Activated CD4-positive, alpha-beta T cell treated with anti-CD3 and anti-CD28 coated beads for 36 hours (primary cell): Measurements from ENCODE around the gene PHF8. TPM values are rescaled to one million over a fixed set of nuclear protein-coding genes. Genes with fewer than 3 reads are reported as not detected.
A peak's percentile ranks its signal among the peaks of the same experiment; 100 is the strongest.

Experiments used
- ATAC-seq: fragments of 200-7000 bp; cut with Tn5 transposase; one replicate; pipeline ENCODE4 v1.10.0; 2021; ENCODE audit warnings: mild to moderate bottlenecking, moderate library complexity
- CTCF ChIA-PET: fragments of 350-600 bp; sonication (Branson Sonifier 250); formaldehyde crosslinking; loops from one replicate; lab custom pipeline; 2021; ENCODE audit warnings: antibody characterized with exemption; lab: Charles Lee
- POLR2A ChIA-PET: fragments of 350-600 bp; sonication (Branson Sonifier 250); formaldehyde crosslinking; loops from one replicate; lab custom pipeline; 2021; ENCODE audit warnings: antibody characterized with exemption, inconsistent platforms; lab: Charles Lee
- DNase-seq: peaks from one replicate; pipeline ENCODE4 v3.0.0-alpha.2; 2020
- H3K27ac Mint-ChIP-seq: one replicate; pipeline ENCODE4 v1.8.0; 2021; ENCODE audit warnings: mixed read lengths
- H3K27me3 Mint-ChIP-seq: one replicate; pipeline ENCODE4 v1.8.0; 2021; ENCODE audit warnings: mixed read lengths
- H3K36me3 Mint-ChIP-seq: one replicate; pipeline ENCODE4 v1.8.0; 2021; ENCODE audit warnings: low read depth, mixed read lengths
- H3K4me1 Mint-ChIP-seq: one replicate; pipeline ENCODE4 v1.8.0; 2021; ENCODE audit warnings: mixed read lengths
- H3K4me3 Mint-ChIP-seq: one replicate; pipeline ENCODE4 v1.8.0; 2021; ENCODE audit warnings: mild to moderate bottlenecking, moderate library complexity, mixed read lengths
- H3K9me3 Mint-ChIP-seq: one replicate; pipeline ENCODE4 v1.8.0; 2021; ENCODE audit warnings: low read depth, mixed read lengths
- intact Hi-C, 2 experiments: fragments of 100-400 bp; cut with DNase I in 1 of 2; cut with micrococcal nuclease in 1 of 2; formaldehyde crosslinking; loops; one replicate each; pipeline versions ENCODE4 v1.14.2 to v1.15.1; 2022 to 2024; cut with DNase I, micrococcal nuclease
- total RNA-seq, 2 experiments: library from RNA; stranded (reverse); gene quantifications; one replicate each; pipeline ENCODE4 v1.2.3, GENCODE V29; 2021

Gene PHF8
- total RNA-seq, 2 experiments from 2014 or later, result 47.4 to 47.8 TPM

DNA sequence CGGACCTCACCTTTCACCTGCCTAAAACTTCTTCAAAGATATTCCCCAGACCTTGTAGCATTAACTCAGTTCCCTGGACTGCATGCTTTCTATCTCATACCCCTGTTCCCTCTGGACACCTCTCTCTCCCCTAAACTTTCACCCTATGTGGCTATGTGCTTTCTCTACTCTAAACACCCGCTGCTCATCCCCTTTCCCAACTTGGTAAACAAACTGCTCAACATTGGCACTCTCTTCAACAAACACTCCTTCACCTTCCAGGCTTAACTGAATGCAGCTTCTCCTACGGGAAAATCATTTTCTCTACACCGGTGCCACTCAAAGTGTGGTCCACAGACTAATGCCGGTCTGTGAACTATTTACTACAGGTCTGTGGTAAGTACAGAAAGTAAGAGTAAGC lies 19.9 kb downstream of the PHF8 start:
- Mint-ChIP-seq H3K4me3 (no peak overlapping the region), H3K9me3 (no peaks in the 10 kb centered on the region), H3K27ac (no peak overlapping the region), H3K27me3 (no peaks in the 10 kb centered on the region), H3K36me3 (peaks cover 45% of the 10 kb centered on the region), H3K4me1 (peaks cover 10% of the 10 kb centered on the region)
- ChIA-PET CTCF (no interaction called here), POLR2A (no interaction called here)
- no peak for ATAC-seq
- intact Hi-C loops, result no loop called here
- DNase-seq, result no peak

GRCh38 chrX:54012830-54013500 lies 31.3 kb downstream of the PHF8 start:
- no peak overlapping the region for H3K4me3 Mint-ChIP-seq
- no peaks in the 10 kb centered on the region for H3K27me3 Mint-ChIP-seq
- H3K36me3 Mint-ChIP-seq, result peaks cover 42% of the 10 kb centered on the region
- intact Hi-C loops, result no loop called here
- H3K9me3 Mint-ChIP-seq, result no peaks in the 10 kb centered on the region
- peaks cover 5% of the 10 kb centered on the region for H3K4me1 Mint-ChIP-seq
- POLR2A ChIA-PET, result no interaction called here
- ATAC-seq (peak; percentile 33), DNase-seq (no peak)
- no peak overlapping the region for H3K27ac Mint-ChIP-seq
- CTCF ChIA-PET, result no interaction called here

GRCh38 chrX:54007682-54008081 lies 36.6 kb downstream of the PHF8 start:
- Mint-ChIP-seq H3K4me1 (peaks cover 2% of the 10 kb centered on the region), H3K27ac (no peak overlapping the region), H3K9me3 (no peaks in the 10 kb centered on the region), H3K36me3 (peaks cover 39% of the 10 kb centered on the region), H3K27me3 (no peaks in the 10 kb centered on the region), H3K4me3 (no peak overlapping the region)
- ChIA-PET POLR2A (no interaction called here), CTCF (no interaction called here)
- DNase-seq (no peak), ATAC-seq (no peak)
- intact Hi-C loops, result no loop called here

- no peak for ATAC-seq
- Mint-ChIP-seq H3K4me3 (no peak overlapping the region), H3K27ac (no peak overlapping the region), H3K27me3 (no peaks in the 10 kb centered on the region), H3K9me3 (no peaks in the 10 kb centered on the region), H3K36me3 (peaks cover 43% of the 10 kb centered on the region), H3K4me1 (no peaks in the 10 kb centered on the region)
- ChIA-PET CTCF (interaction anchor here (1.1 kb wide), 1 partner anchor 59 kb away, joined by 4 read pairs; no protein-coding TSS in a partner anchor), POLR2A (no interaction called here)
- DNase-seq, result no peak
- intact Hi-C loops, result no loop called here
These were observed 46.5 kb downstream of the PHF8 start for GRCh38 chrX:53997724-53998123.

DNA sequence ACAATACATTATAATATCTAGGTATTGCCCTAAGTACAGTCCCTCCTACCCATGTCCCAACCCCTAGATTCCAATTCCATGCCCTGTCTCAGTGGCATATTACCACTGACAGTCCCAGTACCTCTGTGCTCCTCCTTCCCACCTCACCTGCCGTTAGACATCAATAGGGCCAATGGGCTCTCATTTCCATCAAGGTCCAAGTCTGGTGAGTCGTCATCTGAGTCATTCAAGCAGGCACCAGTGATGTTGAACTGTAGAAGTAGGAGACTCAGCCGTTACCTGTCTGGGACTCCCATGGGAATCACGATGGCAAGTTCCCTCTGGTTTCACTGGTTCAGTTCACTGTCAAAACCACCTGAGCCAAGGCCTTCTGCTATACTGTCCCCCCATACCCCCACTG lies 51.7 kb downstream of the PHF8 start:
- intact Hi-C loops, result no loop called here
- DNase-seq, result no peak
- POLR2A ChIA-PET, result no interaction called here
- no peak overlapping the region for H3K27ac Mint-ChIP-seq
- peaks cover 32% of the 10 kb centered on the region for H3K36me3 Mint-ChIP-seq
- no peak overlapping the region for H3K4me3 Mint-ChIP-seq
- CTCF ChIA-PET, result no interaction called here
- H3K27me3 Mint-ChIP-seq, result no peaks in the 10 kb centered on the region
- no peak for ATAC-seq
- no peaks in the 10 kb centered on the region for H3K9me3 Mint-ChIP-seq
- H3K4me1 Mint-ChIP-seq, result no peaks in the 10 kb centered on the region

- no peaks in the 10 kb centered on the region for H3K9me3 Mint-ChIP-seq
- no peak overlapping the region for H3K4me3 Mint-ChIP-seq
- H3K4me1 Mint-ChIP-seq, result no peaks in the 10 kb centered on the region
- DNase-seq, result no peak
- ChIA-PET CTCF (no interaction called here), POLR2A (no interaction called here)
- no peak for ATAC-seq
- intact Hi-C loops, result no loop called here
- no peak overlapping the region for H3K27ac Mint-ChIP-seq
- H3K27me3 Mint-ChIP-seq, result no peaks in the 10 kb centered on the region
- peaks cover 40% of the 10 kb centered on the region for H3K36me3 Mint-ChIP-seq
These were observed 54.1 kb downstream of the PHF8 start for GRCh38 chrX:53990171-53990570.

DNA sequence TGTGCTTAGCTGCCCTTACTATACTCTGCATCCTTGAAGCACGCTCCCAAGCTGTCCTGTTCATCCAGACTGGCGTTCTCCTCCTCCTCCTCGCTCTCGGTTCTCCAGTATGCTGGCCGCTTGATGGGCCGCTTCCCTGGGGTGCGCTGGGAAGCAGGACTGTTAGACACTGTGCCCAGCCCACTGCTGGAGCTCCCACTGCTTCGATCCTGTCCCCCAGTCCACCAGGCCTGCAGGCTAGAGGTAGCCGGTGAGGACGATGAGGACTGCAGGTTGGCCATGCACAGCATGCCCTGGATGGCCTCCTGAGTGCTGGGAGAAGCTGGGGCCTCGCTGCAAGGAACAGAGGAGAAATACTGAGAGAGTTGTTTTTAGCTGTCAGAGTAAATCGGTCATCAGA lies 59.4 kb downstream of the PHF8 start:
- H3K27ac Mint-ChIP-seq, result no peak overlapping the region
- ChIA-PET POLR2A (no interaction called here), CTCF (no interaction called here)
- H3K27me3 Mint-ChIP-seq, result no peaks in the 10 kb centered on the region
- intact Hi-C loops, result no loop called here
- no peak overlapping the region for H3K4me3 Mint-ChIP-seq
- H3K36me3 Mint-ChIP-seq, result peaks cover 45% of the 10 kb centered on the region
- ATAC-seq (no peak), DNase-seq (no peak)
- H3K9me3 Mint-ChIP-seq, result no peaks in the 10 kb centered on the region
- no peaks in the 10 kb centered on the region for H3K4me1 Mint-ChIP-seq

- Mint-ChIP-seq H3K27ac (no peak overlapping the region), H3K27me3 (no peaks in the 10 kb centered on the region)
- intact Hi-C loops, result no loop called here
These were observed 69.7 kb downstream of the PHF8 start for GRCh38 chrX:53974529-53974928.

GRCh38 chrX:53969540-53969939 lies 74.7 kb downstream of the PHF8 start:
- no peak overlapping the region for H3K4me3 Mint-ChIP-seq
- no peak overlapping the region for H3K27ac Mint-ChIP-seq
- intact Hi-C loops, result no loop called here
- no peaks in the 10 kb centered on the region for H3K27me3 Mint-ChIP-seq
- peaks cover 64% of the 10 kb centered on the region for H3K36me3 Mint-ChIP-seq
- ATAC-seq, result no peak
- peaks cover 4% of the 10 kb centered on the region for H3K9me3 Mint-ChIP-seq
- POLR2A ChIA-PET, result no interaction called here
- no peak for DNase-seq
- H3K4me1 Mint-ChIP-seq, result peaks cover 9% of the 10 kb centered on the region
- CTCF ChIA-PET, result no interaction called here

More at GRCh38 chrX:53974529-53974928, 69.7 kb downstream of the PHF8 start:
- peaks cover 4% of the 10 kb centered on the region for H3K9me3 Mint-ChIP-seq
- peaks cover 9% of the 10 kb centered on the region for H3K4me1 Mint-ChIP-seq
- no peak for DNase-seq
- POLR2A ChIA-PET, result interaction anchor here (0.6 kb wide), 1 partner anchor 333 kb away, joined by 4 read pairs; no protein-coding TSS in a partner anchor
- H3K4me3 Mint-ChIP-seq, result no peak overlapping the region
- peaks cover 57% of the 10 kb centered on the region for H3K36me3 Mint-ChIP-seq
- no peak for ATAC-seq
- CTCF ChIA-PET, result no interaction called here

DNA sequence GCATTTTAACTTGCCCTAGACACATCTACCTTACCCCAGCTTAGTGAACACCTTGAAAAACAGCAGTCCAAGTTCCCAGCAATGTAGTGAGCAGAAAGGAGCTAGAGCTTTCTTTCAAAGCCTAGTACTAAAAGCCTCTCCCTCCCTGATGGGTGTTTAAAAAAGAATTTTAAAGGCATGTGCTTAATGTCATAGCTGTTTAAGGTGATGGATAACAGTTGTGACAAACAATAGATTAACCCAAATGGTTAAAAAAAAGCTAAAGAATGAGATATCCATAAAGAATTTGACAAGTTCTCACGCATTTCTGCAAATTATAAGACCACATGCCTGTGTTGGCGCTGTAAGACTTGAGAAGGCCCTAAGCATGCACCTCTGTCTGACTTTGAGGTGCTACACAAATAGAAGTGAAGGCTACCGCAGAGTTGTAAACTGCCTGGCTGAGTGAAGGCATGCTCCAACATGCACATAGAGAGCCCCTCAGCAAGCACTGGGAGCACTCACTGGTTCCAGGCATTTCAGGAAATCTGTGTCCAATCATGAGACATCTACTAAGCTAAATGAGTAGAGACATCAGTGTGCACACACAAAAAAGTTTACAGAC lies 94.0 kb downstream of the PHF8 start:
- no peak for ATAC-seq

GRCh38 chrX:53940180-53940579 lies 104.1 kb downstream of the PHF8 start:
- ChIA-PET CTCF (no interaction called here), POLR2A (no interaction called here)
- Mint-ChIP-seq H3K4me1 (peaks cover 13% of the 10 kb centered on the region), H3K27me3 (no peaks in the 10 kb centered on the region), H3K27ac (no peak overlapping the region), H3K4me3 (no peak overlapping the region), H3K36me3 (peaks cover 25% of the 10 kb centered on the region), H3K9me3 (no peaks in the 10 kb centered on the region)
- DNase-seq (no peak), ATAC-seq (no peak)
- intact Hi-C loops, result no loop called here

More for the DNA sequence above, 94.0 kb downstream of the PHF8 start:
- H3K36me3 Mint-ChIP-seq, result peaks cover 26% of the 10 kb centered on the region
- no peaks in the 10 kb centered on the region for H3K27me3 Mint-ChIP-seq
- POLR2A ChIA-PET, result no interaction called here
- no peaks in the 10 kb centered on the region for H3K4me1 Mint-ChIP-seq
- no peak overlapping the region for H3K4me3 Mint-ChIP-seq
- no peaks in the 10 kb centered on the region for H3K9me3 Mint-ChIP-seq
- CTCF ChIA-PET, result no interaction called here
- no peak for DNase-seq
- H3K27ac Mint-ChIP-seq, result no peak overlapping the region
- intact Hi-C loops, result no loop called here

- Mint-ChIP-seq H3K4me3 (no peak overlapping the region), H3K27ac (no peak overlapping the region), H3K4me1 (peaks cover 13% of the 10 kb centered on the region), H3K36me3 (peaks cover 29% of the 10 kb centered on the region), H3K27me3 (no peaks in the 10 kb centered on the region), H3K9me3 (no peaks in the 10 kb centered on the region)
- intact Hi-C loops, result no loop called here
- no peak for DNase-seq
- ChIA-PET POLR2A (no interaction called here), CTCF (interaction anchor here (0.6 kb wide), 1 partner anchor 286 kb away, joined by 4 read pairs; no protein-coding TSS in a partner anchor)
- no peak for ATAC-seq
These were observed 105.1 kb downstream of the PHF8 start for GRCh38 chrX:53939127-53939526.
